GM19455 (cell line): ENCODE results near the gene VEGFB.

Source experiments
- ATAC-seq: cut with Tn5 transposase; IDR thresholded peaks from one replicate; pipeline ENCODE4 v1.9.1; 2021; ENCODE audit not compliant: unreplicated experiment

VEGFB gene, protein sequence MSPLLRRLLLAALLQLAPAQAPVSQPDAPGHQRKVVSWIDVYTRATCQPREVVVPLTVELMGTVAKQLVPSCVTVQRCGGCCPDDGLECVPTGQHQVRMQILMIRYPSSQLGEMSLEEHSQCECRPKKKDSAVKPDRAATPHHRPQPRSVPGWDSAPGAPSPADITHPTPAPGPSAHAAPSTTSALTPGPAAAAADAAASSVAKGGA

DNA sequence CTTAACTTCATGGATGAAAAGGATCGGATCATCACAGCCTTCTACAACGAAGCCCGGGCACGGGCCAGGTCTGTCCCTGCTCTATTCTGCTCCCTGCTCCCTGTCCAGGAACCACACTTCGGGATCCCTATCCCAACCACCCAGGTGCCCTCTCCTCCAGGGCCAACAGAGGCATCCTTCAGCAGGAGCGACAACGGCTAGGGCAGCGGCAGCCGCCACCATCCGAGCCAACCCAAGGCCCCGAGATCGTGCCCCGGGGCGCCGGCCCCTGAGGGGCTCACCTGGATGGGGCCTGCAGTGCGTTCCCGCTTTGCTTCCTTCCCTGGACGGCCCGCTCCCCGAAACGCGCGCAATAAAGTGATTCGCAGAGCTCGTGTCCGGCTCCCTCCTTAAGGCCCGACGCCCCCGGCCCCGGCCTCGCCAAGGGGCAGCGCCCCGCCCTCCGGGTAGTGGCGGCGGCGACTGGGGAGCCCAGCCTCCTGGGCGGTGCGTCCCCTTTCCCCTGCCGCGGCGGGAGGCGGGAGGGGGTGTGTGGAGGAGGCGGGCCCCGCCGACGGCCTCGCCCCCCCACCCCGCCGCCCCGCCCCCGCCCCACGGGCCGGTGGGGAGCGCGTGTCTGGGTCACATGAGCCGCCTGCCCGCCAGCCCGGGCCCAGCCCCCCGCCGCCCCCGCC is at the start of gene VEGFB:
Gene VEGFB (plus strand): TSS at position 672 of the 674 bp plus-strand sequence. CDS start 250 bp downstream, outside the sequence.
- ATAC-seq, result no peak

DNA sequence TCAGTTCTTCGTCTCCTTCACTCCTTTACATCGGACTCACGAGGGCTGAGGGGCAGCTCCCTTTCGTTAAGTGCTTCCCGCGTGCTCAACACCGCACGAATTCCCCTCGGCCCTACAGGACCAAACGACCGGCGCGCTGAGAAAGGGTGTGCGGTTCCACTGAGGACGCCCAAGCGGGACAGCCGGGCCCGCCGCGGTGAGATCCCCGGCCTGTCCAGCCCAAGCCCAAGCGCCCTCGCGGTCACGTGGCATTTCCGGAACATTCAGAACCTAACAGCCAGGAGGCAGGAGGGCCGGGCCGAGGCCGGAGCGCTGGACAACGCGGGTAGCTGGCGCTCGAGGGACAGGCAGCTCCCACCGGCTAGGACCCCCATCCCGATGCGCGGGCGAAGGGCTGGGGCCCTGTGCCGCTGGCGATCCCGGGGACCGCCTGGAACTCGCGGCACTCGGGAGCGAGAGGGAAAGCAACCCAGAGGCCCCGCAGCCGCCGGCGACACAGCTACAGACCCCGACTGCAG is 49.1 kb upstream of the VEGFB start:
- ATAC-seq, result peak; percentile 18

GRCh38 chr11:64185693-64186491 is 48.5 kb upstream of the VEGFB start, which contains the start of gene STIP1:
Gene STIP1, plus strand, starts transcription at chr11:64186171. Its CDS starts 91 bp downstream, at chr11:64186262.
- ATAC-seq, result peak; percentile 83

DNA sequence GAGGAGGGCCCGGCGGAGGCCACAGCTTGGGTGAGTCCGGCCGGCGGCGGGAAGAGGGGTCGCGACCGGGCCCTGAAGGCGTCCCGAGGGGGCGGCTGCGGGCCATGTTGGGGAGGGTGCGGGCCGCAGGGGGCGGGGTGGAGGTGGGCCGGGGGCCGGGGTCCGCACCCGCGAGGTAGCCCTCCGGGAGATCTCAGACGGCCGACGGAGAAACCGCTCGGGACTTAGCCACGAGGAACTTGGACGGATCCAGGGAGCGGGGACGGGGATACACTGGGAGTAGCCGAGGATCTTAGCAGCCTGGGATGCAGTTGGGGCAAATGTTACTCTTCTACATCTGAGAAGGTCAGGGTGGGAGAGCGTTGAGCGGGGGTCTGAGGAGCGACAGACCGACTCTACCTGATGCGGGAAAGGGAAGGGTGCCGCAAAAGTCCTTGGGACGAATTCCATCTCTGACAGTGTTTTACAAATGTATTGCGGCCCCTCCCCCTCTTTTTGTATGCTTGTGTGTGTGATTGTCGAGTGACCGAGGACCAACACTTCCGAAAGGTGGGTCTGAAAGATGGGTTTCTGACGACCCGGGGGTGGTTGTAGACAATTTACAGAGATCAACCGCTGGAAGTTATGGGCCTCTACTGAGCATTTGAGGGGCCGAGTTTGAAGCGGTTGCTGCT is 47.8 kb upstream of the VEGFB start:
- no peak for ATAC-seq

- no peak for ATAC-seq
Observed at GRCh38 chr11:64192434-64192833, 42.0 kb upstream of the VEGFB start.

DNA sequence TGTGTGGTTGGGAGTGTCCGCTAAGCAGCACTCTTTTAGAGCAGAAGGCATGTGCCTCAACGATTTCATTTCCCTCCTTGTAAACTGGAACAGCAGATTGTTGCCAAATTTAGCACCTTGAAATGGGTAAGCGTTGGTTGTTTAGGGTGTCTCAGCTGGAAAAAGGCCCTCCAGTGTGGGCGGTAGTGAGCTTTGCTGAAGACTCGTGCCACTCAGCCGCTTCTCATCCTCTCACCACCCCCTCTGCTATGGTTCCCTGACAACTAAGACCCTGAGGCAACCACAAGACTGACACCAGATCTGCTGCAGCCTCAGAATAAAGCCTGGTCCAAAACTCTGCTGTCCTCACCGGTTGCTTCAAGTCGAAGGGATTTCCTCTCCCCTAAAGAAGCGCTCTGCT is 37.8 kb upstream of the VEGFB start:
- no peak for ATAC-seq

GRCh38 chr11:64198511-64198910 is 35.9 kb upstream of the VEGFB start:
- no peak for ATAC-seq

DNA sequence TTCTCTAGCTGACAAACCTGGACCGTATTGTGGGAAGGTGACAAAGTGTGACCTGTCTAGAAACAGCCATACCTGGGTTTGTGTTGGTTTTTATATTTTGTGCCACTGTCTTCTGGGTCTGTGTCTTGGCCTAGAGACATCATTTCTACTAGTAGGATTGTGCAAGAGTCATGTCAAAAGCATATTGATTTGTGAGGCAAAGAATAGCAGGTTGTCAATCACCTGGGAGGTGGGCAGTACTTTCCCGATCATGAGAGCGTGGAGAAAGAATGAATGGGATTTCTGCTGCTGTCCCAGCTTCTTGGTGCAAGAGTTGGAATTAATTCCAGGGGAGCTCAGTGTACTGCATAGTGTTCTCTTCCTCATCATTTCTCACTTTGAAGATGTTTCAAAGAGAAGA is 32.8 kb upstream of the VEGFB start:
- no peak for ATAC-seq

- no peak for ATAC-seq
Observed at GRCh38 chr11:64202992-64203391, 31.4 kb upstream of the VEGFB start.

- no peak for ATAC-seq
Observed at GRCh38 chr11:64203421-64204079, 30.8 kb upstream of the VEGFB start.

DNA sequence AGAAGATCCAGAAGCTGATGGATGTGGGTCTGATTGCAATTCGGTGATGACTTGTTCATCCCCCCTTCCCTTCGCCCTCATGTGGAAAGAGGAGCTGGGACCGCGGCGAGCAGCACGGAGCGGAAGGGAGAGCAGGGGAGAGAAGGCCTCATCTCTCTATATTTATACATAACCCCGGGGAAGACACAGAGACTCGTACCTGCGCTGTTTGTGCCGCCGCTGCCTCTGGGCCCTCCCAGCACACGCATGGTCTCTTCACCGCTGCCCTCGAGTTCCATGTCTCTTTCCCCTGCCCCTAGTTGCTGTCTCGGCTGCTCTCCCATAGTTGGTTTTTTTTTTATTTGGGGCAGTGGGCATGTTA is 30.3 kb upstream of the VEGFB start:
- ATAC-seq, result no peak

- no peak for ATAC-seq
Observed at GRCh38 chr11:64204464-64204989, 29.9 kb upstream of the VEGFB start.

GRCh38 chr11:64206457-64207255 is 27.7 kb upstream of the VEGFB start, which contains the start of gene FERMT3:
Gene FERMT3, plus strand, starts transcription at chr11:64206721. Its CDS starts 644 bp downstream, at chr11:64207365.
- ATAC-seq, result no peak

- ATAC-seq, result peak; percentile 60
Observed at GRCh38 chr11:64207256-64208085, 26.9 kb upstream of the VEGFB start.

DNA sequence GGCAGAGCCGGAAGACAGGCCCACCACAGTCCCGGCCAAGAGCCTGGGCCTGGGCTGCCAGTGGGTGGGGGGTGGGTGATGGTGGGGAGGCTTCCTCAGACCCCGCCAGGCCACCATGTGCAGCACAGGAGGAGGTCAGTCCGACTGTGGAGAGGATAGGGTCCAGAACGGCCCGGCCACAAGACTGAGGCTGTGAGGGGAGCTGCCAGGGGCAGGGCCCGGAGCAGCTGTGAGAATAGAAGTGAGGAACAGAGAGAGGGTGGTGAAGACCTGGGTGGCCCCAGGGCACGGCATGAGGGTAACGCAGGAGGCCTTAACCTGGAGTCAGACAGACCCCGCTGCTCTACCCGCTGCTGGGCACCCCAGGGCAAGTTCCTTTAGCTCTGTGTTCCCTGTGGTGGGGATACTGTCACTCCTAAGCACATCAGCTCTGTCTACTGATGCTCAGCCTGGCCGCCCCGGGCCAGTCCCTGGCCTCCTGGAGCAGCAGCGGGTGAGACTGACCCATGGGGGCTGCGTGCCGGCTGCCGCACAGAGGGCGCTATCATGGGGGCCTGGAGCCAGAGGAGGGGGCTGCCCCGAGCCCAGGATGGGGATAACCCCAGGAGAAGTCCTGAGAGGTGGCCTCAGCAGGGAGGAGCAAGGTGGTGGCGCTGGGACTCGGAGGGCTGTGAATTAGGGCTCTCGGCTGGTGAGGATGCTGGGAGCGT is 26.1 kb upstream of the VEGFB start:
- peak; percentile 2 for ATAC-seq

DNA sequence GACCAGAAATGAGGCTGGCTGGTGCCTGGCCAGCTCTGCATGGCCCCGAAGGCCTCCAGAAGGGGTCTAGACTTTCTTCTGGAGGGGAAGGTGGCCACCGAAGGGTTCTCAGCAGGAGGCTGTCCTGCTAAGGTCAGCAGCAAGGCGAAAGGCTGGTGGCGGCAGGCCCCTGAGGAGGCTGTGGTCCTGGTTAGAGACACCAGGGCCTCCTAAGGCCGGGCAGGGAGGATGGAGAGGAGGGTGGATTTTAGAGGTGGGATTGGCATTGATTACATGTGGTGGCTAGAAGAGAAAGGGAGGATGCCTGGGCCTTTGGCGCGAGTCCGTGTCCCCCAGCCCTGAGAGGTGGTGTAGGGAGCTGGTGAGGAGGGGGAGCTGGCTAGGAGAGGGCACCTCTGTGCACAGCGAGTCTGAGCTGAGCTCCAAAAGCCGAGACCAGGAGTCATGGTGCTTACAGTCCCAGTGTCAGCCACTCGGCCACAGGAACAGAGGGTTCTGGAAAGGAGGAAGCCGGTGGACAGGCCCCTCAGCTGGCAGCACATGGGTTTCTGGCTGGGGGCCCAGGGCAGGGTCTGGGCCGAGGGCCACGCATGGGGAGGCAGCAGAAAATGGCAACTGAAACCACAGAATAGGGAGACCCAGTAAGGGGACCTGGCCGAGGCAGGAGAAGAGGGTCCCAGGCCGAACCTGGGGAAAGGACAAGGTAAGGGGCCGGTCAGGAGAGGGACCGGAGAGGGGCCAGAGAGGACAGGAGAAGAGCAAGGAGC is 25.4 kb upstream of the VEGFB start:
- no peak for ATAC-seq

GRCh38 chr11:64209563-64209843 is 24.9 kb upstream of the VEGFB start:
- ATAC-seq, result no peak
